NCI-H2107 treated with DMSO at 0.1 percent for 48 hours (cell line): ENCODE results near the gene DNAH3.
"Not testable (repeated sequence)": the region's sequence is repeated elsewhere in the genome, so short reads cannot be mapped to it uniquely, and the experiment has no call there.

Experiments used
- DNase-seq: peaks from one replicate; lab custom pipeline; 2025; ENCODE audit not compliant: unreplicated experiment; lab: John Stamatoyannopoulos, UW

DNAH3 gene

DNA sequence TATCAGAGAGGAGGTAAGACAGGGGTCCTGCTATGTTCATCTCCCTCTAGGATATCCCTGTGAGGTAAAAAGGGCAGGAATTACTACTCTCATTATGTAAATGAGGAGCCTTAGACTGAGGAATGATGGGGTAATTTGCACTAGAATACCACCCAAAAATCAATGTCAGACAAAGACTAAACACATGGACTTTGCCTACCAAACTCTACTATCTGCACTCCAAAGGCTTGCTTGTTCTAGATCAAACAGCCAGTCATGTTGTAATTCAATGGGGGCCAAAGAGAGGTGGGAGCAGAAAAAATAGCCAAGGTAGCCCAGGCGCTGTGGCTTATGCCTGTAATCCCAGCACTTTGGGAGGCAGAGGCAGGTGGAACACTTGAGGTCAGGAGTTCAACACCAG lies 129.3 kb downstream of the DNAH3 start:
- DNase-seq = no peak

- DNase-seq = no peak
Measured at GRCh38 chr16:21009815-21010214, 140.8 kb downstream of the DNAH3 start.

- DNase-seq = no peak
Measured at GRCh38 chr16:21005008-21005407, 145.6 kb downstream of the DNAH3 start.

DNA sequence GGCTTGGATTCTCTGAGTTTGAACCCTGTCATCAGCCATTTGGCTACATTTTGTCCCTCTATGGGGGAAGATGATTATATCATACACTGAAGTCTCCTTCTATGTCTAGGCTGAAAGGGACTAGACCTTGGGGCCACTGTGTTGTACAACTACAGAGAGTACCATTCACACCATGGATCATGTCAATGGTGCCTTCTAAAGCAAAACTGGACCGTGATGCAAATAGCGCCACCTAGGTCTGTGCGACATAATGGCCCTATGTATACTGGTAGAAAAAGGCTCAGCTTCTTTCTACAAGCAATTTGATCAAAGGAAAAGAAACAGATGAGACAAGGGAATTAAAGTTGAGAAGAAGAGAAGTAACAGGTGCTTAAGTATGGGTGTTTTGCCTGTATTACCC lies 149.4 kb downstream of the DNAH3 start:
- DNase-seq = no peak

GRCh38 chr16:20997147-20997546 lies 153.5 kb downstream of the DNAH3 start:
- DNase-seq = no peak

GRCh38 chr16:20995711-20996110 lies 154.9 kb downstream of the DNAH3 start:
- peak; percentile 56 for DNase-seq

- DNase-seq = not testable (repeated sequence)
Measured at GRCh38 chr16:20989496-20990070, 161.1 kb downstream of the DNAH3 start.

- no peak for DNase-seq
Measured at GRCh38 chr16:20987049-20987448, 163.6 kb downstream of the DNAH3 start.

DNA sequence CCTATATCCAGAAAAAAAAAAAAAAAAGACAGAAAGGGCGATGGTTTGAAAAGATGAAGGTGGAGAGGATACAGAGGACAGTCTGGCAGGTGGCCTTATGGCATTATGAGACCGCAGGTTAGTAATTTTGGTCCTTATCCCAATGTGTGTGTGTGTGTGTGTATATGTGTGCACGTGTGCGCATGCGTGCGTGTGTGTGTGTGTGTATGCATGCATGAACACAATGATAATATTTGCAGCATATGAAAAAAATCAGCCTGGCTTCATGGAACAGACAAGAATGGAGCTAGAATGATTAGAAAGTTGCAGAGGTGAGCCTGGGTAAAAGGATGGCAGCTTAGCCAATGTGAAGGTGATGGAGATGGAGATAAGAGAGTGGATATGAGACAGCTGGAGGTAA lies 166.6 kb downstream of the DNAH3 start:
- DNase-seq = no peak

GRCh38 chr16:20976576-20976975 lies 174.1 kb downstream of the DNAH3 start:
- no peak for DNase-seq

GRCh38 chr16:20973201-20973600 lies 177.4 kb downstream of the DNAH3 start:
- DNase-seq = not testable (repeated sequence)

DNA sequence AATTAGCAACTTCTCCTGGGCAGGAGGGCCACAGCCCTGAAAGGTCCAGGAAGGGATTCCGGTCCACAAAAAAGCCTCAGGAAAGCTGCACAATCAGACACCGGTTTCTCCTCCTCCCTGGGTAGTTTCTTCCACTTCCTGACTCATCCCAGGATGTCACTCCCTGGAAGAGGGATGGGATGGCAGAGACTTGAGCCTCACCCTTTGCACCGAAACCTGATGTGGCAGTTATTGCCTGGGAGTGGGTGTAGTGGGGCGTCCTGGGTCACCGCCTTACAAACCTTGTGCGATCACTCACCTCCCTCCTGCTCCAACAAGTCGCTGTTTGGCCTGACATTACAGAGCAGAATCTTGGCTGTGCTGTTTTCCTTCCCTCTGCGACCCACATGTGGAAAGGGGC lies 179.2 kb downstream of the DNAH3 start:
- no peak for DNase-seq

DNA sequence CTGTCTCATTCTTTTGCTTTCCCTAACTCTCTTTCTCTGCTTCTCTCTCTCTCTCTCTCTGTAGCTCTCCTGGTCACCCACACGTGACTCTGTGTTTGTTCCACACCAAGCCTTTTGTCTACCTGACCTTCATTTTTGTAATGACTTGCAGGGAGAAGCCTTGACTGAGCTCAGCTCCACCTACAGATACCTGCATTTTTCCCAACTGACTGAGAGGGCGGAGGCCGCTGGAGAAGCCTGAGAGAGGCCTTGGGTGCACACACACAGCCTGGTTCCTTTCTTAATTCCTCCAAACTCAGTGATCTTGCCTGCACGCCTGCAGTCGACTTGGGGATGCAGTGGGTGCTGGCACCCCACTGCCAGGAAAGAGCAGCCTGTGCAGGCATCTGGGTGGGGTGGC lies 181.3 kb downstream of the DNAH3 start:
- DNase-seq = no peak

- DNase-seq = no peak
Measured at GRCh38 chr16:20968765-20969164, 181.9 kb downstream of the DNAH3 start.

GRCh38 chr16:20960899-20961298 lies 189.7 kb downstream of the DNAH3 start:
- DNase-seq = no peak

- DNase-seq = no peak
Measured at GRCh38 chr16:20957153-20957552, 193.5 kb downstream of the DNAH3 start.

GRCh38 chr16:20956319-20956718 lies 194.3 kb downstream of the DNAH3 start:
- no peak for DNase-seq

- no peak for DNase-seq
Measured at GRCh38 chr16:20954574-20954973, 196.1 kb downstream of the DNAH3 start.

GRCh38 chr16:20952139-20952920 lies 198.3 kb downstream of the DNAH3 start:
- DNase-seq = peak; percentile 44

GRCh38 chr16:20950294-20950693 lies 200.4 kb downstream of the DNAH3 start:
- DNase-seq = no peak

GRCh38 chr16:20949660-20950059 lies 201.0 kb downstream of the DNAH3 start:
- no peak for DNase-seq

DNA sequence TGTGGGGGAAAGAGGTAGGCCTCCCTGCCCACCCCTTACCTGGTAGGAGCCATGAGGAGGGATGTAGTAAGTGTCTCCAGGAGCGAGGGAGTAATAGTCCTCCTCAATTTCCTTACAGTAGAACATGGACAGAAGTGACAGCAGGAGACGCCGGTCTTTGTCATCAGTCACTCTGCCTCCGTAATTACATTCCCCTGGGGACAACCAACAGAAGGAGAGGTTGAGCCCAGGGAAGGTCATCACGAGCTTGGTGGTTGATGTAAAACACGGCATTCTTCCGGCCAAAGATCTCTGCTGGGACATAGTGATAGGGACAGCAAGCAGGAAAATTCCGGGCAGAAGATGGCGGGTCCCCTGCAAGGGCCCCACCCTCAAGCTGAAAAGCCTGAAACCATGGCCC lies 202.2 kb downstream of the DNAH3 start:
- DNase-seq = no peak
